AG09309 (cell line): ENCODE results near the gene SLC22A23.

ENCODE experiments used
- DNase-seq: peaks from one replicate; pipeline ENCODE4 v3.0.0-alpha.2; 2010; ENCODE audit warnings: low read depth
- H3K4me3 ChIP-seq: 2 replicates; pipeline ENCODE4 v1.5.1; 2011; ENCODE audit warnings: mild to moderate bottlenecking, low read depth, low read length, moderate library complexity; ENCODE audit not compliant: control insufficient read depth
- CTCF ChIP-seq: IDR thresholded peaks from 2 replicates; pipeline ENCODE4 v1.5.1; 2011; ENCODE audit warnings: mild to moderate bottlenecking, low read depth, low read length, inconsistent platforms; ENCODE audit not compliant: insufficient read depth, control insufficient read depth; ENCODE audit errors: missing control alignments

SLC22A23 gene

GRCh38 chr6:3431994-3432393, 24.9 kb downstream of the SLC22A23 start:
- H3K4me3 ChIP-seq: no peak overlapping the region
- no peak for DNase-seq
- TF ChIP-seq CTCF: no peak

DNA sequence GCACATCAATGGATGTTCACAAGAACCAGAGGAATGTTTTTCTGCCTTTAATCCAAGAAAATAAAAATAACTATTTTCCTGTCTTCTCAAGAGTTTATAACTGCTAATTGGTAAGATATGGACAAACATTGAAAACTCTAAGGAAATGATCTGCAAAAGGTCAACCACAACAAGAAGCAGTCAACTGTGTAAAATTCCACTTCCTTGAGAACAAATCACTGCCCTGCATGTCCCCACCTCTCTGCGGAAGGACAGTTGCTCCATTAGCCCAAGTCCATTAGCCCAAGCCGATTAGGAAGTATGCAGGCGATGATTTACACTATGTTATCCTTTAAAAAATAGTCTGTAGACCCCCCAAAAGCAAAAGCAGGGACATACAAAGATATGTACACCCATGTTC, 27.6 kb downstream of the SLC22A23 start:
- no peak for TF ChIP-seq CTCF
- no peak for DNase-seq
- H3K4me3 ChIP-seq: no peak overlapping the region

DNA sequence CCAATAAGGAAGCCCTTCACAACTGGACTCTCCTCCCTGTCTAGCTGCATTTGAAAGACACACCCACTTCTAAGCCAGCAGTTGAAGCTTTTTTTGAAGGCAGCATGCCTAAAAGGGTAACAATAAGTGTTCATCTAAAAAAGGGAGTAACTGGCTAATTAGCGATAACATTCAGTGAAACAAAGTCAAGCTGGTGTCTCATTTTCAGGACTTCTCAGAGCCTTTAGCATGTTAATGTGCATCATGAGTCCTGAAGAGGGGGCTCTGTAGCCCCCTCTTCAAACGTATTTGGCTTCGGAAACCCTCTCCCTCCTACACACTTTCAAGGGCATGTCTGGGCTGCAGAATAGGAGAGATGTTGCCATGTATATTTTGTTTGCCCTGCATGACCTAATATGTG, 28.1 kb downstream of the SLC22A23 start:
- no peak overlapping the region for H3K4me3 ChIP-seq
- DNase-seq: no peak
- TF ChIP-seq CTCF: no peak

DNA sequence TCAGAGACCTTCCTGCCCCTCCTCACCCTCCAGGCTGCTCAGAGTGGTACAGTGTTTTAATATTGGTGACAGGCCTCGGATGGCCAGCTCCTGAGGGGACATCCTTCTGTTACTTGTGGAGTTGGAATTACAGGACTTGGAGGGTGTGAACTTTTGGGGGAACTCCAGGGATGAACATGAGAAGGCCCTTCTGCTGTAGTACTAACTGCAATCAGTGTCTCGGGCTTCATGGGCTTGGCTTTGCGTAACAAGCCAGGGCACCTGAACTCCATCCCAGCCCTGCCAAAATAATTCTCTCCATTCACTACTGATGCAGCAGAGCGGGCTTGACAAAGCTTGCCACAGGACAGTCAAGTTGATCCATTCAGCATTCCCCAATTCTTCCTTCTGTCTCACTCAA, 28.6 kb downstream of the SLC22A23 start:
- no peak for TF ChIP-seq CTCF
- no peak overlapping the region for H3K4me3 ChIP-seq
- no peak for DNase-seq

- DNase-seq: no peak
- no peak overlapping the region for H3K4me3 ChIP-seq
- TF ChIP-seq CTCF: no peak
These were observed 29.2 kb downstream of the SLC22A23 start for GRCh38 chr6:3427687-3428085.

- no peak for DNase-seq
- no peak overlapping the region for H3K4me3 ChIP-seq
- no peak for TF ChIP-seq CTCF
These were observed 29.7 kb downstream of the SLC22A23 start for GRCh38 chr6:3426927-3427686.
